ENCODE results near the gene IL1R1.

- TF ChIP-seq, protein P1, sequence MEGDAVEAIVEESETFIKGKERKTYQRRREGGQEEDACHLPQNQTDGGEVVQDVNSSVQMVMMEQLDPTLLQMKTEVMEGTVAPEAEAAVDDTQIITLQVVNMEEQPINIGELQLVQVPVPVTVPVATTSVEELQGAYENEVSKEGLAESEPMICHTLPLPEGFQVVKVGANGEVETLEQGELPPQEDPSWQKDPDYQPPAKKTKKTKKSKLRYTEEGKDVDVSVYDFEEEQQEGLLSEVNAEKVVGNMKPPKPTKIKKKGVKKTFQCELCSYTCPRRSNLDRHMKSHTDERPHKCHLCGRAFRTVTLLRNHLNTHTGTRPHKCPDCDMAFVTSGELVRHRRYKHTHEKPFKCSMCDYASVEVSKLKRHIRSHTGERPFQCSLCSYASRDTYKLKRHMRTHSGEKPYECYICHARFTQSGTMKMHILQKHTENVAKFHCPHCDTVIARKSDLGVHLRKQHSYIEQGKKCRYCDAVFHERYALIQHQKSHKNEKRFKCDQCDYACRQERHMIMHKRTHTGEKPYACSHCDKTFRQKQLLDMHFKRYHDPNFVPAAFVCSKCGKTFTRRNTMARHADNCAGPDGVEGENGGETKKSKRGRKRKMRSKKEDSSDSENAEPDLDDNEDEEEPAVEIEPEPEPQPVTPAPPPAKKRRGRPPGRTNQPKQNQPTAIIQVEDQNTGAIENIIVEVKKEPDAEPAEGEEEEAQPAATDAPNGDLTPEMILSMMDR (IDR thresholded peaks at IDR 0.05): no peak
- TF ChIP-seq POLR2AphosphoS5 (IDR thresholded peaks at IDR 0.05) (no peak), EP300 (IDR thresholded peaks at IDR 0.05) (no peak)
Measured at GRCh38 chr2:102145107-102145506, 2.6 kb downstream of the IL1R1 start.
